DMS114 treated with DMSO at 0.1 percent for 48 hours (cell line): ENCODE results near the gene SPECC1.
"Not testable (repeated sequence)": the region's sequence is repeated elsewhere in the genome, so short reads cannot be mapped to it uniquely, and the experiment has no call there.

Source experiments
- DNase-seq: peaks from one replicate; lab custom pipeline; 2025; ENCODE audit not compliant: unreplicated experiment; lab: John Stamatoyannopoulos, UW

The SPECC1 gene

DNA sequence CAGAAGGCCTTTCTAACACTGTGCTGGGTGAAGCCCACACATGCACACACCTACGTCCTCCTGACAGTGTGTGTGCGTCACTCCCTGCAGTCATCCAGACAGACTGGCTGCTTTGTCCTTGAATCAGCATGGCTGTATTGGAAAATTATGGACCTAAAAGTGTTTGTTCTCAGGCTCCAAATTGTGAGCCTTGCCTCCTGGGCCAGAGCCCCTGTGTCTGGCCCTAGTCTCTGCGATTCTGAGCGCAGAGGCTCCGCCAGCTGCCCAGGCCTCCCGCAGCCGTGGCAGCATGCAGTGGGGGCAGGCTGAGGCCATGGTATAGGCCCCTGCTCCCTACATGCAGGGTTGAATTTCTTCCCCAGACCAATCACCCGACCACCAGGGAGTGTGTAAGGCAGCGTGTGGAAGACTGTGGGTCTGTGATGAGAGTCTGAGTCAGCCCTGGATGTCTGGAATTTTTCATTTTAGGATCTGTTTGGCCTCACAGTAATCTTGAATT is 291.3 kb downstream of the SPECC1 start:
- no peak for DNase-seq

DNA sequence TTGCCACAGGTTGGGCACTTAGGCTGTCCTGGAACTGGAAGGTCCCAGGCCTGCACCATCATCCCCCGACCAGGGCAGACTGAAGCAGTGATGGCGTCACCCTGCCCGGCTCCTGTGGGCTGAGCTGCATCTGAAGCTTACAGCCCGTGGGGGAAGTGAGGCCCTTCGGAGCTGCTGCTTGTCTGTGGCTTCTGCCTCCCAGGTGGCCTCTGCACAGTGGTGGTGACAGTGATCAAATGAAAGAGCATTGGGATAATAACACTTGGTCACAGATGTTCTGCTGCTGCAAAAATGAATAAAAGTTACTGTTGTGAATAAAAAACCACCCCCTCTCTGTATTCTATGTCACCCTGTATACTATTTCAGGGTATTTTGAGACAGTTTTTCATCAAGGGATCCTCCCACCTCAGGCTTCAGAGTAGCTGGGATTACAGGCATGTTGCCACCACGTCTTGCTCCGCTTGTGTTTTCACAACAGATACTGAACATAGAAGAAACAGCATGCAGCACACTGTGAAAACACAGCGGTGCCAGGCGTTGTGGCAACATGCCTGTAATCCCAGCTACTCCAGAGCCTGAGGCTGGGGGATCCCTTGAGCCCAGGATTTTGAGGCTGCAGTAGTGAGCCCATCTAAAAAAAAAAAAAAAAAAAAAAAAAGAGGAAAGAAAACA is 293.2 kb downstream of the SPECC1 start:
- DNase-seq: no peak

DNA sequence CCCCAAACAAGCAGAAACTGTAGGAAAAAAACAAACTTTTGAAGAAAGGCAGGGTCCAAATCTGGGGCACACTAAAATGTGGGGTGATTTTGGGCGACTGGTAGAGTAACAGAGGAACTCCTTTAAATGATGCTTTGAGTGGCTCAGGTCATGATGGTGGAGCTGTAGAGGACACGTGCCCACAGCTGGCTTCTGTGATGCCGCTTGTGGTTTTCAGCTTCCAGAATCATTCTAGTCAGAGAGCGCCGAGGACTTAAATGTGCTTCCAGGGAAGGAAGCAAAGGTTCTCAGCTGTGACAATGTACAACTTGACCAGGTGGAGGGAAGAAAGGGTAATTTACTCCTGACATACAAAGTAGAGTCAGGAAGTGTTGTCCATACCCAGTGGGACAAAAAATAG is 295.8 kb downstream of the SPECC1 start:
- no peak for DNase-seq

GRCh38 chr17:20306924-20307323 is 297.8 kb downstream of the SPECC1 start:
- DNase-seq: no peak

DNA sequence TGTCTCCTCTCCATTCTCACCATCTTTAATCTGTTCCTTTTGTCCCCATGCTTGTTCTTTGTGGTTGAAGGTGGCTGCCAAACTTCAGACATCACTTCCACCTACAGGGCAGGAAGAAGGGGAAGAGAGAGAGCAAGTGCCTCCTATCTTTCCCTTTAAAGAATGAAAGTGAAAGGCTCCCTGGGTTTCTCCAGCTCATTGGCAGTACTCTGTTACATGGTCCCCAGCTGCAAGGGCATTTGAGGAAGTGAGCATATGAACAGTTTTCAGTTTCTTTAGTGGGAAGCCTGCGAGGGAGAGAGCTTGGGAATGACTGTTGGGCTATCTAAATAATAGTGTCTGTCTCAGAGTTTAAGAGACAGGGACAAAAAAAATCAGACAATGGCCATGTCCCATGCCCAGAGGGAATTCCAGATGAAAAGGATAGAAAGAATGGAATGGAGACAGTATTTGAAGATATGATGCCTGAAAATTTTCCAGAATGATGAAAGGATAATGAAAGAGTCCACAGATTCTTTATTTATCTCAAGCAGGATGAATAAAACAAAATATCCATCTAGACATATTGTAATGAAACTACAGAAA is 298.3 kb downstream of the SPECC1 start:
- no peak for DNase-seq

DNA sequence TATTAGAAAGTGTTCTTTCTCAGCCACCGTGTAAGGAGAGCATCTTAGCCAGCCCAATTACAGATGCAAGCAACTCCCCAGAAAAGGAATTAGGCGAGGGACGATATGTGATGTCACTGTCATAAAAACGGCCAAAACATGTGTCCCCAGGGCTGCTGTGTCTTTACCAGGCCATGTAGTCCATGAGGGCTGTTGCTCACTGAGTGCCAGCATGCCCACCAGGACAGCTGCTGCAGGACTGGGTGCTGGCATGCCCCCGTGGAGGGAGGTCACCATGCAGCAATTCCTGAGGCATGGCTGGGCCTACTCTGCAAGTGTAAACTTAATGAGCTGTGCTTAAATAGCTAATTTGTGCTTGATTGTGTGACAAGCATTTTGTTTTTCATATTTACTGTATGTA is 301.3 kb downstream of the SPECC1 start:
- no peak for DNase-seq

GRCh38 chr17:20313306-20313705 is 304.1 kb downstream of the SPECC1 start:
- DNase-seq: no peak

GRCh38 chr17:20313891-20314290 is 304.7 kb downstream of the SPECC1 start:
- DNase-seq: no peak

DNA sequence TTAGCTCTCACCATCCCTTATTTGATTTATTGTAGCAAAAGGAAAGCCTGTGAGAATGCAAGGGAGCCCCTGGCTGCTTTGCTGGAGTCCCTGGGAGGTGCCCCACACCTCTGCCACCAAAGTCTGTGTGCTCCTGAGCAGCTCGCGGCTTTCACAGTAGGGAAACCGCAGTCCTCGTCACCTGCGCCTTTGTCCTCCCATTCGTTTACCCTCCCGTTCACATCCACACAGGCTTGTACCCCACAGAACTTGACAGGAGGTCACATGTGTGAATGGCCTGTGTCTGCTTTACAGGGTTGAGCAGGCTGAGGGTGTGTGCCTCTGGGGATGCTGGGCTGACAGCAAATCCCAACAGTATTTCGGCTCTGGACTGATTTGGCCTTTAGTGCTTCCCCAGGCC is 305.7 kb downstream of the SPECC1 start:
- DNase-seq: no peak

DNA sequence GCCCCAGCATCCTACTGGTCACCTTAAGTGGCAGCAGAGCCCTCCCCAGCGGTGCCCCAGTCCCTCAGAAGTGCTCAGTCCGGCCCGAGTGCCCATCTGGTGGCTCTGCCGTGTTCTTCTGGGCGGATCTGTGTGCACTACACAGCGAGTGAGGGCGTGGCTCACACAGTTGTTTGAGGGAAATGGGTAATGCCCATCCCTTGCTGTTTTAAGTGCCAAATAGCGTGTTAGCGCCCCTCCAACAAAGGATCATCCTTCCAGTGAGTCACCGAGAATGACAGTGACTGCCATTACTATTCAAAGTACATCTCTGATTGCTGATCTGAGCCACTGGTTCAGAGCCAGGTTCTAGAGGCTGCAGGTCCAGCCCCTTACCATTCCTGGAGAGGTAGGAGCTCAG is 306.2 kb downstream of the SPECC1 start:
- DNase-seq: no peak

GRCh38 chr17:20315821-20316220 is 306.7 kb downstream of the SPECC1 start:
- DNase-seq: no peak

DNA sequence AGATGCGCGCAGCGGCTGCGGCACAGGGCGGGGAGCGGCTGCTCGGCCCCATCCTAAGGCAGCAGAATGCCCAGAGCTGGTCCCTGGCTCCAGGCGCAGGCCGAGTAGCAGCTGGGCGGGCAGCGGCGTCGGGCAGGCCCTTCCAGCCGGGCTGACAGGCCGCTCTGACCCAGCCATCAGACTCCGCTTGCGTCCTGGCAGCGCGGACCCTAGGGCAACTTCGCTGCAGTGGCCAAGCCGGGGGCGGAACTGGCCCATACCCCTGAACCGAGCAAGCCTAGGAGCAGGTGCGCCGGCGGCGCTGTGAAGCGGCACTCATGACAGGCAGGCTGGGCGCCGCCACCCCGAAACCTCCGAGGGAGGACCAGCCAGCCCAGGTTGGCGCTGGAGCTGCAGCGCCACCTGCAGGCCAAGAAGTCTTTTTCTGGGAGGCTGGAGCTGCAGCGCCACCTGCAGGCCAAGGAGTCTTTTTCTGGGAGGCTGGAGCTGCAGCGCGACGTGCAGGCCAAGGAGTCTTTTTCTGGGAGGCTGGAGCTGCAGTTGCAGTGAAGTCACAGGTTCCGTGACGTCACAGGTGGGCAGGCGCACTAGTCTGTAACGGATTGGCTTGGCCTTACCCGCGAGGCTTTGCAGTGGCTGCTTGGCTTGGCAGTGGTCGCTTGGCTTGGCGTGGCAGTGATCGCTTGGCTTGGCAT is 311.5 kb downstream of the SPECC1 start:
- not testable (repeated sequence) for DNase-seq

- DNase-seq: not testable (repeated sequence)
Measured at GRCh38 chr17:20321357-20321756, 312.2 kb downstream of the SPECC1 start.

DNA sequence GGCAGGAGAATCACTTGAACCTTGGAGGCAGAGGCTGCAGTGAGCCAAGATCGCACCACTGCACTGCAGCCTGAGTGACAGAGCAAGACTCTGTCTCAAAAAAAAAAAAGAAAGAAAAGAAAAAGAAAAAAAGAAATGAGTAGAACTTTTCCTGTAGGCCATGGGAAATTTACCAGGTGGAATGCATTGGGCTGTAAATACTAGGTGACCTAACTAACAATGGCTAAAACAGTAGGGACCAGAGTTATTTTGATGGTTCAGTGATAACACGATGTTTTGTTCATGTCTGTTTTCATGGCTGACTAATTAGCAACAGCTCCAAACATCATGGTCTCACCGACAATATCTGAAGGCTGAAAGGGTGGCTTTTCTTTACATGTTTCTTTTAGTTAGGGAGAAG is 318.6 kb downstream of the SPECC1 start:
- not testable (repeated sequence) for DNase-seq

- DNase-seq: not testable (repeated sequence)
Measured at GRCh38 chr17:20351405-20351804, 342.2 kb downstream of the SPECC1 start.

DNA sequence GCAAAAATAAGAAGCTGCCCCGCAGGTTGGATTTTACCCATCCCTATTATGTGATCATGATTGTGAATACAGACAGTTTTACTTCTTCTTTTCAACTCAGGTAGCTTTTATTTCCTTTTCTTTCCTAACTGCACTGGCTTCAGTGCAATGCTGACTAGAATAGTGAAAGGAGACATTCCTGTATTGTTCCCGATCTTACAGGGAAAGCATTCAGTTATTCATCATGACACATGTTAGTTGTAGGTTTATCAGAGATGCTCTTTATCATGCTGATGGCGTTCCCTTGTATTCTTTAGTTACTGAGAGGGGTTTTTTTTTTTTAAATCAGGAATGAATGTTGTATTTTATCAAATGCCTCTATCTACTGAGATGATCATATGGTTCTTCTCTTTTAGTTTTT is 343.4 kb downstream of the SPECC1 start:
- not testable (repeated sequence) for DNase-seq

DNA sequence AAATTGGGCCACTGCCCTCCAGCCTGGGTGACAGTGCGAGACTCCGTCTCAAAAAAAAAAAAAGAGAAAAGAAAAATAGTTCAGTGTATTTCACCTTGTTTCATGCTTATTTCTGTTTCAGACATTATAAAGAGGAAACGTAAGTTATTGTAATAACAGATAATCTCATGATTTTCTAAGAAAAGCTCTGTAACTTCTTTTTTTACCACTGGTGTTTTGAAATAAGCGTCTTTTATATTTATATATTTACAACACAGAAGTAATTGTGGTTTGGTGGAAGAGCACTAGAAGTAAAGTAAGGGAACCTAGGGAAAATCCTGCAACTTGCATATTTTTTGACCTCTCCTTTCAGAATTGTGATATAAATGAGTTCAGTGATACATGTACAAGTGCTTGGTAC is 354.7 kb downstream of the SPECC1 start:
- DNase-seq: not testable (repeated sequence)
